Measurements from ENCODE around the gene SPATA12. TPM values are rescaled to one million over a fixed set of nuclear protein-coding genes. Genes with fewer than 3 reads are reported as not detected.

Gene SPATA12
- total RNA-seq, 6 experiments from 2014 or later, result 0.09 TPM; not detected in 5

DNA sequence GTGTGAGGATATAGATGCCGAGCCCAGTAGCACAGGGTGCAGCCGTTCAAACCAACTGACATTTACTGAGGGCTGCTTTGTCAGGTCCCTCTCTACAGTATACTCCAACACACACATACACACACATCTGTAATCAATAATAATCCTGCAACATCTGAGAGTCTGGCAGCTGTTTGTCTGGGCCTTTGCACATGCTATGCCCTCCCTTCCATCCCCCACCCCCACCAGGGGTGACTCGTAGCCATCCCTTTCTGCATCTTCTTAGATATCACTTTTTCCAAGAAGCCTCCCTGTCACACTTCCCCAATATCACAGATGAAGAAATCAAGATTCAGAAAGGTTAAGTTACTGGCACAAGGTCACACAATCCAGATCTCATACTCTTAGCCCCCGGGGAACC is 13.7 kb downstream of the SPATA12 start:
- Histone ChIP-seq H3K27ac (no peak overlapping the region), H3K36me3 (no peaks in the 10 kb centered on the region), H3K4me3 (no peak overlapping the region), H3K9me3 (no peaks in the 10 kb centered on the region), H3K4me1 (peaks cover 0 to 11% (median 0%) of the 10 kb centered on the region in 4 donors), H3K27me3 (peaks cover 0 to 15% of the 10 kb centered on the region in 2 donors)
- TF ChIP-seq POLR2A (IDR thresholded peaks at IDR 0.05) (no peak), CTCF (IDR thresholded peaks at IDR 0.05) (no peak)
- 86% methylated on average over 4 of the region's 4 CpGs for WGBS (ENCODE audit: insufficient coverage, low coverage, low lambda C conversion rate, missing lambda C conversion rate)
- ATAC-seq, result no peak
- intact Hi-C loops (cut with DNase I), result no loop called here
- no peak for DNase-seq

DNA sequence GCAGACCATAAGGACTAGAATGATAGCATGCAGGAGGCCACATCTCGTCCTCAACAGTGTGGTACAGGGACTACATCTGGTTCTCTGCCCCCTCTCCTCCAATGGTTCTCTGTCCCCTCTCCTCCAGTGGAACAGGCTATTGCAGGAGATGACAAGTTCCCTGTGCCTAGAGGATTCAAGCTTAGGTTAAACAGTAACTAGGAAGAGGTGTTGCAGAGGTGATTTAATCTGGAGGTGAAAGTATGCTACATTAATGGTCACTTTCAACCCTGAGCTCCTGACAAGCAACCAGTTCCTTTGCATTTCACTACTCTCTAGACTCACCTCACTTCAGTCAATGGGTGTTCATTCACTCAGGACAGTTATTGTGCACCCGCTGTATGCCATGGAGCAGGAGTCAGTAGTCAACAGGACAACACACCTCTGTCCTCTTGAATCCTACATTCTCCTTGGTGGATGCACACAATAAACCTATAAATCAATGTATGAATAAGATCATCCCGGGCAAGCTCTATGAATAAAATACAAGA is 16.0 kb downstream of the SPATA12 start:
- no peak for TF ChIP-seq POLR2A (IDR thresholded peaks at IDR 0.05)
- TF ChIP-seq CTCF (IDR thresholded peaks at IDR 0.05), result no peak
- Histone ChIP-seq H3K36me3 (no peaks in the 10 kb centered on the region), H3K4me1 (peaks cover 0 to 11% (median 0%) of the 10 kb centered on the region in 4 donors), H3K4me3 (no peak overlapping the region), H3K27me3 (peaks cover 0 to 15% of the 10 kb centered on the region in 2 donors), H3K27ac (no peak overlapping the region), H3K9me3 (no peaks in the 10 kb centered on the region)
- 75% methylated on average over 3 of the region's 3 CpGs for WGBS (ENCODE audit: insufficient coverage, low coverage, low lambda C conversion rate, missing lambda C conversion rate)
- intact Hi-C loops (cut with DNase I), result no loop called here
- DNase-seq, result no peak
- no peak for ATAC-seq

- intact Hi-C loops (cut with DNase I), result no loop called here
- 21% methylated on average over 7 of the region's 9 CpGs for WGBS (ENCODE audit: insufficient coverage, low coverage, low lambda C conversion rate, missing lambda C conversion rate)
- Histone ChIP-seq H3K9me3 (no peaks in the 10 kb centered on the region), H3K4me1 (peaks cover 0 to 11% (median 0%) of the 10 kb centered on the region in 4 donors), H3K27ac (no peak overlapping the region), H3K36me3 (no peaks in the 10 kb centered on the region), H3K27me3 (peaks cover 0 to 15% of the 10 kb centered on the region in 2 donors), H3K4me3 (peak overlapping the region in 2 of 3 donors; percentile 52 to 57)
- no peak for TF ChIP-seq POLR2A (IDR thresholded peaks at IDR 0.05)
- DNase-seq (no peak), ATAC-seq (no peak)
Measured at GRCh38 chr3:57077630-57078343, 17.3 kb downstream of the SPATA12 start.

DNA sequence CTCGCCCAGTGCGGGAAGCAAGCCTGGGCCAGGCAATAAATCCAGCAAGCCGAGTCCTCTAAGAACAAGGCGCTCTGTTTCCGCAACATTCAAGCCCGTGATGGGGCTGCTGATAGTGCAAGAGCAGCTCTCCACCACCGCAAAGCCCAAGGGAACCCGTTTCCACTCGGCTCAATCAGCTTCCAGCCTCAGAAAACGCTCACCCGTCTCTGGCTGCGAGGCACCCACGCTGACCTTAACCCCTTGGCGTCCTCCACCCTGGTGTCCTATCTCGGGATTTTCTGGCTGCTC is 17.8 kb downstream of the SPATA12 start:
- DNase-seq, result no peak
- 4% methylated on average over 7 of the region's 15 CpGs for WGBS (ENCODE audit: insufficient coverage, low coverage, low lambda C conversion rate, missing lambda C conversion rate)

More for the DNA sequence above, 17.8 kb downstream of the SPATA12 start:
- intact Hi-C loops (cut with DNase I), result no loop called here
- peaks cover 0 to 11% (median 0%) of the 10 kb centered on the region in 4 donors for H3K4me1 ChIP-seq
- ATAC-seq, result peak; percentile 26 to 50 (median 46)
- H3K27me3 ChIP-seq, result peaks cover 0 to 15% of the 10 kb centered on the region in 2 donors
- no peak overlapping the region for H3K27ac ChIP-seq
- H3K4me3 ChIP-seq, result peak overlapping the region; percentile 36 to 57 (median 52)
- no peaks in the 10 kb centered on the region for H3K9me3 ChIP-seq
- no peak for TF ChIP-seq CTCF (IDR thresholded peaks at IDR 0.05)
- TF ChIP-seq POLR2A (IDR thresholded peaks at IDR 0.05), result no peak
- no peaks in the 10 kb centered on the region for H3K36me3 ChIP-seq
